ENCODE data around the gene EPS8L3. TPM values are rescaled to one million over a fixed set of nuclear protein-coding genes. Genes with fewer than 3 reads are reported as not detected.
"Not testable (repeated sequence)": the region's sequence is repeated elsewhere in the genome, so short reads cannot be mapped to it uniquely, and the experiment has no call there.

EPS8L3 gene
- total RNA-seq, 2 donors from 2014 or later = 4.2 TPM; not detected in 1

GRCh38 chr1:109799445-109799844 lies 35.7 kb upstream of the EPS8L3 start:
- intact Hi-C loops (cut with DNase I) = no loop called here
- ATAC-seq (no peak), DNase-seq (no peak)
- Histone ChIP-seq H3K4me1 (peaks cover 1% of the 10 kb centered on the region), H3K4me3 (no peak overlapping the region), H3K27me3 (no peaks in the 10 kb centered on the region), H3K36me3 (replicated peaks in 1 of 2; ENCODE audit: insufficient read depth in 1 of 2, low read depth in 2 of 2) (no peaks in the 10 kb centered on the region), H3K9me3 (no peaks in the 10 kb centered on the region), H3K27ac (no peak overlapping the region)
- WGBS, 2 donors = 47 to 52% methylated on average over 1 of the region's 1 CpG
- no peak for TF ChIP-seq POLR2A (IDR thresholded peaks at IDR 0.05)
- no peak for TF ChIP-seq CTCF (IDR thresholded peaks at IDR 0.05)

DNA sequence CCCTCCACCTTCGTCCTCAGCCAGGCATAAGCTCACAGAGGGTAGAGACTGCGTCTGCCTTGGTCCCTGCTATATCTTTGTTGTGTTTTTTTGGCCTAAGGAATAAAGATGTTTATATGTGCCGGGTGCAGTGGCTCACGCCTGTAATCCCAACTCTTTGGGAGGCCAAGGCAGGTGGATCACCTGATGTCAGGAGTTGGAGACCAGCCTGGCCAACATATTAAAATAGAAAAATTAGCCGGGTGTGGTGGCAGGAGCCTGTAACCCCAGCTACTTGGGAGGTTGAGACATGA lies 33.5 kb upstream of the EPS8L3 start:
- ATAC-seq; H3K27ac ChIP-seq; H3K9me3 ChIP-seq; H3K4me3 ChIP-seq; H3K27me3 ChIP-seq; H3K36me3 ChIP-seq (replicated peaks in 1 of 2; ENCODE audit: insufficient read depth in 1 of 2, low read depth in 2 of 2); DNase-seq; intact Hi-C loops (cut with DNase I): not testable (repeated sequence)
- peaks cover 22% of the 10 kb centered on the region for H3K4me1 ChIP-seq
- WGBS, 2 donors = 91 to 92% methylated on average over 5 of the region's 5 CpGs

GRCh38 chr1:109796484-109797302 lies 33.0 kb upstream of the EPS8L3 start:
- H3K36me3 ChIP-seq (replicated peaks in 1 of 2; ENCODE audit: insufficient read depth in 1 of 2, low read depth in 2 of 2) = no peaks in the 10 kb centered on the region
- intact Hi-C loops (cut with DNase I) = no loop called here
- H3K9me3 ChIP-seq = no peaks in the 10 kb centered on the region
- H3K4me1 ChIP-seq = peaks cover 28% of the 10 kb centered on the region
- 71 to 77% methylated on average over 7 of the region's 7 CpGs for WGBS, 2 donors
- DNase-seq (no peak), ATAC-seq (no peak)
- H3K27ac ChIP-seq = no peak overlapping the region
- no peak for TF ChIP-seq CTCF (IDR thresholded peaks at IDR 0.05)
- TF ChIP-seq POLR2A (IDR thresholded peaks at IDR 0.05) = no peak
- H3K4me3 ChIP-seq = no peak overlapping the region
- no peaks in the 10 kb centered on the region for H3K27me3 ChIP-seq

DNA sequence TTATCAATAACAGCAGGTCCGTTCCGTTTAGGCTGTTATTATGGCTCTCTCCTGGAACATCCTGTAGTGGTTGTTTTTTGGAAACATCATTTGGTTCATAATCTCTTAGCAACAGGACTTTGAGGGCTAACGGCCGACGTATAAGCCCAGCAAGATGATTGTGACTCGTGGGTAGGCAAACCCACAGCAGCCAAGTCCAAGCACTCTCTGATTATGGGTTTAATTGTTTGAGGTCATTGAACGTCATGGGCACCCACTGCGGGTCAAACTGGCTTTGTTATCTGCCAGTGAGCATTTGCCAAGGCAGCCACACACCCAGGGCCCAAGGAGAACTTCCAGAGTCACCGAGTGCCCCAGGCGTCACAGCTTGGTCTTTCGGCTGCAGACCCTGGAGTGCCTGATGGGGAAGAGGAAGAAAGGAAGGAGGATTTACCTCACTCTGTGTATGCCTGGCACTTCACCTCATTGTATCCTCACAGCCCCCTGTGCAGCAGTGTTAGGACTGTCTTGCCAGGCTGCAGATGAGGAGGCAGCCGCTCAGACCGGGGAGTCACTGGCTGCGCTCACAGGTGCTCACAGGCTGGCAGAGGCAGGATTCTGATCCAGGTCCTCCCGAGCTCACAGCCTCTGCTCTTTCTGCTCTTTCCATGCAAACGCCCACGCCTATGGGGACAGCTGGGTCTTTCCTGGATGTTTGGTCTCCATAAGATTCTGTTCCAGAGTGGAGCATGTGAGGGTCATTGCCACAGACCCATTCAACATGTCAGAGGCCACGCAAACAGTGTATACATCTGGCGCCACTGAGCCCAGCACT lies 30.8 kb upstream of the EPS8L3 start:
- ATAC-seq (no peak), DNase-seq (no peak)
- no peak overlapping the region for H3K27ac ChIP-seq
- WGBS, 2 donors = 64 to 74% methylated on average over 14 to 19 of the region's 19 CpGs
- H3K27me3 ChIP-seq = no peaks in the 10 kb centered on the region
- peaks cover 30% of the 10 kb centered on the region for H3K4me1 ChIP-seq
- H3K36me3 ChIP-seq (replicated peaks in 1 of 2; ENCODE audit: insufficient read depth in 1 of 2, low read depth in 2 of 2) = no peaks in the 10 kb centered on the region
- H3K4me3 ChIP-seq = no peak overlapping the region
- intact Hi-C loops (cut with DNase I) = no loop called here
- H3K9me3 ChIP-seq = no peaks in the 10 kb centered on the region
- TF ChIP-seq CTCF (IDR thresholded peaks at IDR 0.05) (no peak), POLR2A (IDR thresholded peaks at IDR 0.05) (no peak)

DNA sequence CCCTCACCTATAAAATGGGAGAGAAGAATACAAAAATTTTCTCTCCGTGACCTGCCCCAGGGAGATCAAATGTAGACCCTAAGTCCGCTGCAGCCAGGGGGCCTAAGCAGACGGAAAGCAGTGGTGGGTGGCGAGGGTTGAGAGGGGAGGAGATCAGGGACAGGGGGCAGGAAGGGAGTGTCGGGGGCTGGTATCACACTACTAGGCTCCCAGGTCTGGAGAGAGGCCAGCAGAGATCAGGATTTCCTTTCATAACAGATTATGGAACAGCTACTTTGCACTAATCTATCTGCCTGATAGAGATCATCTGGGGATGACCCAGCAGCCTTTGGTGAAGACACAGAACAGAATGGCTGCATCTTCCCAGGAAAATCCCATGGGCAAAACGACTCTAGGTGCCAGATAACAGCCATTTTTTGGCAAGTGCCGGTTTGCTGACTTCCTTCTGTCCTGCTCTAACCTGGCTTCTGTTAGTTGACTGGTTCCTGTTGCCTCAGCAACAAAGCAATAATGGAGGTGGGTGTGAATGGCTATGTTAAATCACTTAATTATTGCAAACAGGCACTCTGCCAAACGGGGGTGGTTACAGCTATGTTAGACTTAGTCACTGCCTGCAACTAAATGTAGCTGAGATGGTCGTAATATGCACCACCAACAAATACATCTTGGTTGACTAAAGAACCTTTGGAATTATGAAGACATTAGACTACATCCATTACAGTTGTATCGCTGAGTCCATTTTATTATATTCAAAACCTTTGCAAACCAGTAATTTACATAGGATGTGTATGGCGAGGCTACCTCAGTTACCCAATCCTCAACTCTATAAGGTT lies 30.0 kb upstream of the EPS8L3 start:
- Histone ChIP-seq H3K4me1 (peaks cover 30% of the 10 kb centered on the region), H3K9me3 (no peaks in the 10 kb centered on the region), H3K27ac (peak overlapping the region in 1 of 4 donors; percentile 14), H3K4me3 (no peak overlapping the region), H3K27me3 (no peaks in the 10 kb centered on the region), H3K36me3 (replicated peaks in 1 of 2; ENCODE audit: insufficient read depth in 1 of 2, low read depth in 2 of 2) (no peaks in the 10 kb centered on the region)
- intact Hi-C loops (cut with DNase I) = no loop called here
- ATAC-seq (peak; percentile 58), DNase-seq (peak in 3 of 4 donors; percentile 48 to 73 (median 57))
- WGBS, 2 donors = 54 to 65% methylated on average over 10 to 11 of the region's 11 CpGs
- TF ChIP-seq POLR2A (IDR thresholded peaks at IDR 0.05) = no peak
- TF ChIP-seq CTCF (IDR thresholded peaks at IDR 0.05) = no peak
